ENCODE data around the gene GJA1.

The GJA1 gene

GRCh38 chr6:121460170-121460569, 24.7 kb downstream of the GJA1 start:
- Histone ChIP-seq H3K36me3 (replicated peaks; ENCODE audit: insufficient read depth, low read length) (no peaks in the 10 kb centered on the region), H3K4me3 (ENCODE audit: low read length) (no peak overlapping the region), H3F3A (ENCODE audit: insufficient read depth, low read length) (no peaks in the 10 kb centered on the region), H3K9me3 (replicated peaks; ENCODE audit: insufficient read depth, low read length) (no peaks in the 10 kb centered on the region), H2AFZ (ENCODE audit: low read length) (no peak overlapping the region), H3K79me2 (ENCODE audit: low read length) (no peaks in the 10 kb centered on the region), H3K27ac (ENCODE audit: low read length) (no peak overlapping the region), H3K4me2 (ENCODE audit: low read depth, low read length) (no peak overlapping the region), H3K9ac (ENCODE audit: low read length) (no peak overlapping the region), H4K20me1 (ENCODE audit: insufficient read depth, low read length) (no peaks in the 10 kb centered on the region), H3K27me3 (replicated peaks; ENCODE audit: insufficient read depth, low read length) (no peaks in the 10 kb centered on the region), H3K9me2 (replicated peaks; ENCODE audit: insufficient read depth, low read length) (no peaks in the 10 kb centered on the region), H3K4me1 (ENCODE audit: low read length) (no peaks in the 10 kb centered on the region)
- no peak for TF ChIP-seq EZH2phosphoT487 (IDR thresholded peaks at IDR 0.05; ENCODE audit: low read length)
- TF ChIP-seq CTCF (IDR thresholded peaks at IDR 0.05; ENCODE audit: low read length), result no peak
- TF ChIP-seq EZH2 (optimal IDR thresholded peaks at IDR 0.05; ENCODE audit: low read depth, low read length), result no peak
- DNase-seq, result no peak

- Histone ChIP-seq H3K4me2 (ENCODE audit: low read depth, low read length) (no peak overlapping the region), H3K4me1 (ENCODE audit: low read length) (no peaks in the 10 kb centered on the region), H3K27me3 (replicated peaks; ENCODE audit: insufficient read depth, low read length) (no peaks in the 10 kb centered on the region), H3K9ac (ENCODE audit: low read length) (no peak overlapping the region), H3K27ac (ENCODE audit: low read length) (no peak overlapping the region), H3F3A (ENCODE audit: insufficient read depth, low read length) (no peaks in the 10 kb centered on the region), H3K36me3 (replicated peaks; ENCODE audit: insufficient read depth, low read length) (no peaks in the 10 kb centered on the region), H4K20me1 (ENCODE audit: insufficient read depth, low read length) (no peaks in the 10 kb centered on the region), H2AFZ (ENCODE audit: low read length) (no peak overlapping the region), H3K9me2 (replicated peaks; ENCODE audit: insufficient read depth, low read length) (no peaks in the 10 kb centered on the region), H3K9me3 (replicated peaks; ENCODE audit: insufficient read depth, low read length) (no peaks in the 10 kb centered on the region), H3K4me3 (ENCODE audit: low read length) (no peak overlapping the region), H3K79me2 (ENCODE audit: low read length) (no peaks in the 10 kb centered on the region)
- DNase-seq, result no peak
- TF ChIP-seq EZH2phosphoT487 (IDR thresholded peaks at IDR 0.05; ENCODE audit: low read length) (no peak), CTCF (IDR thresholded peaks at IDR 0.05; ENCODE audit: low read length) (no peak), EZH2 (optimal IDR thresholded peaks at IDR 0.05; ENCODE audit: low read depth, low read length) (no peak)
Observed at GRCh38 chr6:121463087-121463486, 27.6 kb downstream of the GJA1 start.

- Histone ChIP-seq H3K9me3 (replicated peaks; ENCODE audit: insufficient read depth, low read length) (no peaks in the 10 kb centered on the region), H3K4me2 (ENCODE audit: low read depth, low read length) (no peak overlapping the region), H3K9ac (ENCODE audit: low read length) (no peak overlapping the region), H3K9me2 (replicated peaks; ENCODE audit: insufficient read depth, low read length) (no peaks in the 10 kb centered on the region), H3K36me3 (replicated peaks; ENCODE audit: insufficient read depth, low read length) (no peaks in the 10 kb centered on the region), H2AFZ (ENCODE audit: low read length) (no peak overlapping the region), H3K27ac (ENCODE audit: low read length) (no peak overlapping the region), H4K20me1 (ENCODE audit: insufficient read depth, low read length) (no peaks in the 10 kb centered on the region), H3K4me3 (ENCODE audit: low read length) (no peak overlapping the region), H3K79me2 (ENCODE audit: low read length) (no peaks in the 10 kb centered on the region), H3K27me3 (replicated peaks; ENCODE audit: insufficient read depth, low read length) (no peaks in the 10 kb centered on the region), H3F3A (ENCODE audit: insufficient read depth, low read length) (no peaks in the 10 kb centered on the region), H3K4me1 (ENCODE audit: low read length) (no peaks in the 10 kb centered on the region)
- TF ChIP-seq EZH2phosphoT487 (IDR thresholded peaks at IDR 0.05; ENCODE audit: low read length), result no peak
- TF ChIP-seq EZH2 (optimal IDR thresholded peaks at IDR 0.05; ENCODE audit: low read depth, low read length), result no peak
- TF ChIP-seq CTCF (IDR thresholded peaks at IDR 0.05; ENCODE audit: low read length), result no peak
- DNase-seq, result no peak
Observed at GRCh38 chr6:121465101-121465500, 29.7 kb downstream of the GJA1 start.

Measured in MM.1S (cell line).